GM12878 (cell line): ENCODE data around the gene GPLD1. TPM values are rescaled to one million over a fixed set of nuclear protein-coding genes. Genes with fewer than 3 reads are reported as not detected.

Experiments used
- ATAC-seq: fragments of 200-7000 bp; cut with Tn5 transposase; 3 replicates; pipeline ENCODE4 v1.9.1; 2020; ENCODE audit warnings: mild to moderate bottlenecking, moderate library complexity
- BruUV-seq: library from RNA; stranded (reverse); fragments of 400-500 nt; replicated peaks from 2 replicates; lab custom pipeline; 2021; lab: Mats Ljungman, UMichigan
- CTCF ChIA-PET: fragments of 300-600 bp; sonication (Branson Sonifier 250); formaldehyde crosslinking; extraction: SDS; loops from one replicate; lab custom pipeline; 2021; ENCODE audit warnings: inconsistent platforms; lab: Yijun Ruan, JAX
- POLR2A ChIA-PET: fragments of 350-600 bp; formaldehyde crosslinking; extraction: SDS; loops from one replicate; lab custom pipeline; 2021; ENCODE audit warnings: inconsistent platforms; lab: Charles Lee
- RAD21 ChIA-PET: fragments of 300-600 bp; sonication (Branson Sonifier 250); formaldehyde crosslinking; loops from one replicate; lab custom pipeline; 2023; ENCODE audit warnings: antibody characterized with exemption; ENCODE audit not compliant: unreplicated experiment; lab: Charles Lee
- SMC1A ChIA-PET: fragments of 300-600 bp; sonication (Branson Sonifier 250); formaldehyde crosslinking; loops from one replicate; lab custom pipeline; 2023; ENCODE audit not compliant: unreplicated experiment, uncharacterized antibody; lab: Charles Lee
- DNase-seq: peaks from one replicate; pipeline ENCODE4 v3.0.0-alpha.2; 2011; ENCODE audit warnings: low read depth, low spot score
- FAIRE-seq: peaks from 3 replicates; lab custom pipeline; 2011; peaks lifted over from hg19 to GRCh38; lab: Jason Lieb, UNC
- H2AFZ ChIP-seq: 2 replicates; pipeline ENCODE4 v1.6.0; 2011; ENCODE audit warnings: low read depth, low read length, control low read depth; ENCODE audit not compliant: control insufficient read depth
- H3K27ac ChIP-seq: 2 replicates; pipeline ENCODE4 v1.5.1; 2011; ENCODE audit warnings: control low read depth; ENCODE audit not compliant: control insufficient read depth, insufficient read depth
- H3K27me3 ChIP-seq, 2 experiments: replicated peaks in 1 of 2; 2 replicates each; pipeline versions ENCODE4 v1.6.0 to v1.6.1; 2011; ENCODE audit warnings: low read length in 1 of 2; ENCODE audit not compliant: control insufficient read depth in 2 of 2, insufficient read depth in 2 of 2
- H3K36me3 ChIP-seq, 2 experiments: 2 replicates each; pipeline ENCODE4 v1.5.1; 2011; ENCODE audit warnings: low read length in 1 of 2; ENCODE audit not compliant: control insufficient read depth in 2 of 2, insufficient read depth in 2 of 2
- H3K4me1 ChIP-seq: 2 replicates; pipeline ENCODE4 v1.6.1; 2011; ENCODE audit warnings: mild to moderate bottlenecking, low read length, moderate library complexity, mixed read lengths; ENCODE audit not compliant: control insufficient read depth, insufficient read depth
- H3K4me2 ChIP-seq: 2 replicates; pipeline ENCODE4 v1.6.0; 2011; ENCODE audit warnings: control low read depth; ENCODE audit not compliant: control insufficient read depth, insufficient read depth
- H3K4me3 ChIP-seq: fragments of 200-600 bp; sonication (generic); 2 replicates; pipeline ENCODE4 v1.5.1; 2016
- H3K79me2 ChIP-seq: 2 replicates; pipeline ENCODE4 v1.6.0; 2011; ENCODE audit warnings: low read length; ENCODE audit not compliant: control insufficient read depth, insufficient read depth
- H3K9ac ChIP-seq: 2 replicates; pipeline ENCODE4 v1.8.0; 2011; ENCODE audit warnings: low read length, control low read depth, mixed read lengths; ENCODE audit not compliant: control insufficient read depth, insufficient read depth
- H3K9me3 ChIP-seq: replicated peaks from 3 replicates; pipeline ENCODE4 v1.5.1; 2011; ENCODE audit warnings: mild to moderate bottlenecking, low read length; ENCODE audit not compliant: control insufficient read depth, insufficient read depth
- H4K20me1 ChIP-seq: 2 replicates; pipeline ENCODE4 v1.6.0; 2011; ENCODE audit not compliant: control insufficient read depth, insufficient read depth
- BCL11A ChIP-seq: IDR thresholded peaks from 2 replicates; pipeline ENCODE4 v1.6.1; 2011; ENCODE audit warnings: low read depth, low read length
- HCFC1 ChIP-seq: fragments of 150-350 bp; IDR thresholded peaks from 2 replicates; pipeline ENCODE4 v1.6.1; 2014; ENCODE audit warnings: low read length
- HDAC2 ChIP-seq: fragments of 200-600 bp; sonication (generic); IDR thresholded peaks from 2 replicates; pipeline ENCODE4 v1.6.1; 2017
- MXI1 ChIP-seq: fragments of 150-350 bp; IDR thresholded peaks from 2 replicates; pipeline ENCODE4 v1.6.1; 2011; ENCODE audit warnings: low read depth, mild to moderate bottlenecking, inconsistent platforms, low read length, improper control_type of control experiment
- NFXL1 ChIP-seq: fragments of 450-650 bp; IDR thresholded peaks from 2 replicates; pipeline ENCODE4 v1.6.1; 2017; ENCODE audit warnings: antibody characterized with exemption, mild to moderate bottlenecking, borderline replicate concordance
- NFYB ChIP-seq: IDR thresholded peaks from 2 replicates; pipeline ENCODE4 v1.6.1; 2011; ENCODE audit warnings: low read depth, mild to moderate bottlenecking, low read length, improper control_type of control experiment, moderate library complexity; ENCODE audit not compliant: insufficient read depth
- SPI1 ChIP-seq: IDR thresholded peaks from 2 replicates; pipeline ENCODE4 v1.6.1; 2011; ENCODE audit warnings: low read depth, mild to moderate bottlenecking, low read length, moderate library complexity, borderline replicate concordance; ENCODE audit not compliant: insufficient read depth
- USF1 ChIP-seq: IDR thresholded peaks from 2 replicates; pipeline ENCODE4 v1.6.1; 2011; ENCODE audit warnings: borderline replicate concordance, low read depth, mild to moderate bottlenecking, moderate library complexity, mixed read lengths, low read length; ENCODE audit not compliant: insufficient read depth; ENCODE audit errors: extremely low read length
- WGBS: methylation state at CpG from one replicate; pipeline ENCODE4 v1.1.6; 2016; ENCODE audit warnings: low lambda C conversion rate; ENCODE audit not compliant: insufficient replicate concordance, insufficient coverage; ENCODE audit errors: missing lambda C conversion rate; 5-methylcytosine and 5-hydroxymethylcytosine counted together
- in situ Hi-C: fragments of 300-500 bp; cut with MboI; formaldehyde crosslinking; loops from 9 replicates; pipeline ENCODE4 v1.14.3; 2018; ENCODE audit warnings: mixed read lengths
- intact Hi-C: fragments of 100-400 bp; cut with micrococcal nuclease; formaldehyde crosslinking; loops from one replicate; pipeline ENCODE4 v1.14.2; 2022; ENCODE audit not compliant: unreplicated experiment
- polyA plus RNA-seq, 11 experiments: library from polyadenylated mRNA; depleted of rRNA in 4 of 11; unstranded in 6 of 11; stranded (reverse) in 5 of 11; fragments of >200 nt; fragmentation: Nextera tagmentation in 4 of 11; fragmentation: Illumina TruSeq in 1 of 11; extraction: Ambion mirVana in 4 of 11; extraction: Trizol in 1 of 11; gene quantifications; 1 replicate in 1 of 11; 2 replicates in 10 of 11; pipeline versions ENCODE4 v1.2.1 to v1.2.3, GENCODE V29; 2011 to 2016; ENCODE audit warnings: inconsistent platforms in 2 of 11, missing spikeins in 2 of 11, low read depth in 1 of 11
- total RNA-seq, 4 experiments: library from RNA; depleted of rRNA in 3 of 4; stranded (reverse); fragments of >200 nt in 3 of 4; fragmentation: Illumina TruSeq in 1 of 4; extraction: Trizol in 1 of 4; gene quantifications; 2 replicates each; pipeline versions ENCODE4 v1.2.1 to v1.2.3, GENCODE V29; 2013 to 2021
- TF ChIP-seq, protein P1 (sequence below): fragments of 450-650 bp; IDR thresholded peaks from 2 replicates; pipeline ENCODE4 v1.6.1; 2017; ENCODE audit warnings: mild to moderate bottlenecking, low read depth, inconsistent platforms; ENCODE audit not compliant: poor library complexity, severe bottlenecking
- TF ChIP-seq, protein P2 (sequence below): IDR thresholded peaks from 2 replicates; pipeline ENCODE4 v1.6.1; 2012; ENCODE audit warnings: low read depth, low read length, improper control_type of control experiment

GPLD1 gene
- total and polyA plus RNA-seq, 10 of the 15 experiments (the other 5 are each of a cell fraction or from before 2014, with no cell fraction given), result 0.04 to 1.0 (median 0.69) TPM

GRCh38 chr6:24387818-24388217 lies 101.6 kb downstream of the GPLD1 start:
- H3K9ac ChIP-seq, result no peak overlapping the region
- H3K4me3 ChIP-seq, result no peak overlapping the region
- 45% methylated on average over 1 of the region's 1 CpG for WGBS
- DNase-seq (no peak), FAIRE-seq (no peak), ATAC-seq (no peak)
- H3K27me3 ChIP-seq, result no peaks in the 10 kb centered on the region
- CTCF ChIA-PET, result interaction anchor here (0.7 to 2.4 kb wide), 2 partner anchors 43 to 104 kb away, joined by 3 to 11 read pairs; no protein-coding TSS in a partner anchor
- POLR2A ChIA-PET, result no interaction called here
- TF ChIP-seq USF1 (no peak), BCL11A (no peak), SPI1 (no peak), MXI1 (no peak), NFXL1 (no peak), NFYB (no peak), HCFC1 (no peak), HDAC2 (no peak)
- TF ChIP-seq, protein P1, sequence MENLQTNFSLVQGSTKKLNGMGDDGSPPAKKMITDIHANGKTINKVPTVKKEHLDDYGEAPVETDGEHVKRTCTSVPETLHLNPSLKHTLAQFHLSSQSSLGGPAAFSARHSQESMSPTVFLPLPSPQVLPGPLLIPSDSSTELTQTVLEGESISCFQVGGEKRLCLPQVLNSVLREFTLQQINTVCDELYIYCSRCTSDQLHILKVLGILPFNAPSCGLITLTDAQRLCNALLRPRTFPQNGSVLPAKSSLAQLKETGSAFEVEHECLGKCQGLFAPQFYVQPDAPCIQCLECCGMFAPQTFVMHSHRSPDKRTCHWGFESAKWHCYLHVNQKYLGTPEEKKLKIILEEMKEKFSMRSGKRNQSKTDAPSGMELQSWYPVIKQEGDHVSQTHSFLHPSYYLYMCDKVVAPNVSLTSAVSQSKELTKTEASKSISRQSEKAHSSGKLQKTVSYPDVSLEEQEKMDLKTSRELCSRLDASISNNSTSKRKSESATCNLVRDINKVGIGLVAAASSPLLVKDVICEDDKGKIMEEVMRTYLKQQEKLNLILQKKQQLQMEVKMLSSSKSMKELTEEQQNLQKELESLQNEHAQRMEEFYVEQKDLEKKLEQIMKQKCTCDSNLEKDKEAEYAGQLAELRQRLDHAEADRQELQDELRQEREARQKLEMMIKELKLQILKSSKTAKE, result no peak
- TF ChIP-seq, protein P2, sequence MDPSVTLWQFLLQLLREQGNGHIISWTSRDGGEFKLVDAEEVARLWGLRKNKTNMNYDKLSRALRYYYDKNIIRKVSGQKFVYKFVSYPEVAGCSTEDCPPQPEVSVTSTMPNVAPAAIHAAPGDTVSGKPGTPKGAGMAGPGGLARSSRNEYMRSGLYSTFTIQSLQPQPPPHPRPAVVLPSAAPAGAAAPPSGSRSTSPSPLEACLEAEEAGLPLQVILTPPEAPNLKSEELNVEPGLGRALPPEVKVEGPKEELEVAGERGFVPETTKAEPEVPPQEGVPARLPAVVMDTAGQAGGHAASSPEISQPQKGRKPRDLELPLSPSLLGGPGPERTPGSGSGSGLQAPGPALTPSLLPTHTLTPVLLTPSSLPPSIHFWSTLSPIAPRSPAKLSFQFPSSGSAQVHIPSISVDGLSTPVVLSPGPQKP, result no peak
- RAD21 ChIA-PET, result interaction anchor here (1.4 to 2.2 kb wide), 2 partner anchors 19 to 105 kb away, joined by 4 to 7 read pairs; no protein-coding TSS in a partner anchor
- SMC1A ChIA-PET, result interaction anchor here (1.4 kb wide), 1 partner anchor 19 kb away, joined by 3 read pairs; no protein-coding TSS in a partner anchor
- no peak overlapping the region for H3K4me2 ChIP-seq
- H3K4me1 ChIP-seq, result no peaks in the 10 kb centered on the region; the same call in 1 of the 2 replicates
- no peaks in the 10 kb centered on the region for H3K36me3 ChIP-seq
- H3K9me3 ChIP-seq, result no peaks in the 10 kb centered on the region
- BruUV-seq, result no TSS peak
- intact Hi-C loops, result no loop called here
- no peak overlapping the region for H3K27ac ChIP-seq
- H4K20me1 ChIP-seq, result no peaks in the 10 kb centered on the region
- in situ Hi-C loops, result no loop called here
- no peaks in the 10 kb centered on the region for H3K79me2 ChIP-seq
- no peak overlapping the region for H2AFZ ChIP-seq
